Smooth muscle cell of trachea (primary cell): ENCODE results near the gene LUC7L2. TPM values are rescaled to one million over a fixed set of nuclear protein-coding genes. Genes with fewer than 3 reads are reported as not detected.

ENCODE experiments used
- total RNA-seq: library from RNA; depleted of rRNA; stranded (reverse); fragments of >200 nt; gene quantifications from 2 replicates; pipeline ENCODE4 v1.2.1, GENCODE V29; 2014

The LUC7L2 gene
- total RNA-seq: 58.0 and 78.9 TPM in 2 replicates

DNA sequence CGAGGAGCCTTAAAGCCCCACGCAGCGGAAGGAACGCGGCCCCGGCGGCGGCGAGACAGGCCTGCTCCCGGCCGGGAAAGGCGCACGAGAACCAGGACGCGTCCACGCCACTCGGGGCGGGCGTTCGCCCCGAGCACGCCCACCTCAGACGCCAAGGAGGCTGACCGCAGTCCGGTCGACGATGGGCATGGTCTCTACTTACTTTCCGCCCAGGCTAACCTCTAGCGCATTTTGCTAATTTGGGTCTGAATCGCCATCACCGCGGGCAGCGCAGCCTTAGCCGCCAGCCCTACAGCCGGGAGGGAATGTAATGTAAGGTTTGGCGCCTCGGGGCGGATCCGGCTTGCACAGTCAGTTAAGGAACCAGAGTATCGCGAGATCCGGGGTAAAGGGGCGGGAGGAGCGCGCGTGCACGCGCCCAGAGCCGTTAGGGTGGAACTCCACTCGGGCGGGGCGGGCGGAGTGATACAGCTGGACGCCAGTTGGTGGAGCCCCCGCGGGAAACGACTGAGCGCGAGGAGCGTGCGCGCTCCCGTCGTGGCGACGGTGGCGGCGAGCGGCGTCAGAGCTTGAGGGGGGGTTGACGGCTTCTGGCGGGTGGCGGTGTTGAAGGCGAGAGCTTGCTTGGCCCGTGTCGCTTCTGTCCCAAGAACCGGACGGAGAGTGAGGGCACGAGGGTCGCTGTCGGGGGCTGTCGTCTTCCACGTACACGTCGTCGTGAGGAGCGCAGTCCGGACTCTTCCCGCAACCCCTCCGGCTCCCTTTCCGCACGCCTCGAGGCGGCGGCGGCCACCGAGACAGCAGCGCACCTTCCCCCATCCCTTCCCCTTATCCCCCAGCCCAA, at the start of gene LUC7L2:
LUC7L2 (plus strand) TSS at position 529 of the 844 bp plus-strand sequence. CDS start 368 bp downstream, outside the sequence.

GRCh38 chr7:139341058-139341775, 18.5 kb upstream of the LUC7L2 start, which contains the start of gene FMC1:
TSS of gene FMC1 (plus strand) at chr7:139341337. CDS start at chr7:139341385, 48 bp downstream.

Other genes starting within 250 kb of the LUC7L2 start
- 5.3 and 8.1 TPM in 2 replicates for gene UBN2, start 128.7 kb upstream of the LUC7L2 start, total RNA-seq
- gene FMC1, start 18.6 kb upstream of the LUC7L2 start, total RNA-seq: 8.1 and 8.8 TPM in 2 replicates
- gene KLRG2, start 123.8 kb downstream of the LUC7L2 start, total RNA-seq: not detected in 2 replicates
- gene CLEC2L, start 163.8 kb downstream of the LUC7L2 start, total RNA-seq: 0.17 TPM in 1 of 2 replicates, not detected in the other